Skeletal muscle satellite cell (primary cell): ENCODE results near the gene THRB.
"Not testable (repeated sequence)": the region's sequence is repeated elsewhere in the genome, so short reads cannot be mapped to it uniquely, and the experiment has no call there.

Source experiments
- H3K27me3 ChIP-seq: 2 replicates; pipeline ENCODE4 v1.7.0; 2013; ENCODE audit warnings: low read length; ENCODE audit not compliant: control insufficient read depth, insufficient read depth
- H3K36me3 ChIP-seq: 2 replicates; pipeline ENCODE4 v1.7.0; 2013; ENCODE audit warnings: mild to moderate bottlenecking, control low read depth, low read length; ENCODE audit not compliant: insufficient read depth
- H3K4me1 ChIP-seq: 2 replicates; pipeline ENCODE4 v1.7.0; 2013; ENCODE audit warnings: low read length; ENCODE audit not compliant: control insufficient read depth, insufficient read depth
- H3K4me2 ChIP-seq: 2 replicates; pipeline ENCODE4 v1.7.0; 2013; ENCODE audit warnings: mild to moderate bottlenecking, low read length
- H3K4me3 ChIP-seq: 2 replicates; pipeline ENCODE4 v1.7.0; 2013; ENCODE audit warnings: low read length
- H3K9ac ChIP-seq: 2 replicates; pipeline ENCODE4 v1.7.0; 2013; ENCODE audit warnings: mild to moderate bottlenecking, low read depth, low read length, moderate library complexity
- H3K9me3 ChIP-seq: replicated peaks from 2 replicates; pipeline ENCODE4 v1.7.0; 2013; ENCODE audit warnings: mild to moderate bottlenecking, control low read depth, low read length

THRB gene

DNA sequence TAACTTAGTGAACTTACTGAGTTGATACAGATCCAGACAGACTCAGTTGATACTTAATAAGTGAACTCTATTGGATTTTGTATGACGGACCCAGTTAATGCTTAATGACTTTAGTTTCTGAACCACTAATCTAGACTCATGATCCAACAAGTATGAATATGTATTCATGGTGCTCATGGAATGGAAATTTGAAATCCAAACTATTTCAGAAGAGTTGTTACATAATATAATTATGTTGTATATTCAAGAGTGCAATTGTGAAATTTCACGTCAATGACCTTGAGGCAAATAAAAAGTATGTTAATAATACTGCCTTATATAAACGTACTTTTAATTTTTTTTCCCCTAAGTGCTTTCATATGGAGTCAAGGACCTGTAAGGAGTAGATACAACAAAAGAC lies 78.8 kb downstream of the THRB start:
- no peaks in the 10 kb centered on the region for H3K36me3 ChIP-seq

DNA sequence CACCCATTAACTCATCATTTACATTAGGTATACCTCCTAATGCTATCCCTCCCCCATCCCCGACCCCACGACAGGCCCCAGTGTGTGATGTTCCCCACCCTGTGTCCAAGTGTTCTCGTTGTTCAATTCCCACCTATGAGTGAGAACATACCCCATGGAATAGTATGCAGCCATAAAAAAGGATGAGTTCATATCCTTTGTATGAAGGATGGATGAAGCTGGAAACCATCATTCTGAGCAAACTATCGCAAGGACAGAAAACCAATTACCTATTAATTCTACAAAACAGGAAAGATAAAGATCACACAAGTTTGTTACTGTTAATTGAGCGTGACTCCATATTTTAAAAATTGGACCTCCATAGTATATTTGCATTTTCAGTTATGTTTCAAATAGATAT lies 81.0 kb downstream of the THRB start:
- not testable (repeated sequence) for H3K27me3 ChIP-seq

More for the DNA sequence above, 78.8 kb downstream of the THRB start:
- Histone ChIP-seq H3K4me3 (no peak overlapping the region), H3K27me3 (no peaks in the 10 kb centered on the region), H3K4me1 (no peaks in the 10 kb centered on the region), H3K4me2 (no peak overlapping the region), H3K9ac (no peak overlapping the region), H3K9me3 (no peaks in the 10 kb centered on the region)

GRCh38 chr3:24410860-24411259 lies 83.8 kb downstream of the THRB start:
- Histone ChIP-seq H3K4me3 (no peak overlapping the region), H3K9ac (no peak overlapping the region)

More for the DNA sequence above, 81.0 kb downstream of the THRB start:
- H3K4me3 ChIP-seq, H3K9ac ChIP-seq, H3K4me1 ChIP-seq, H3K9me3 ChIP-seq, H3K4me2 ChIP-seq, H3K36me3 ChIP-seq: not testable (repeated sequence)

GRCh38 chr3:24407980-24408680 lies 86.5 kb downstream of the THRB start:
- no peaks in the 10 kb centered on the region for H3K9me3 ChIP-seq
- H3K4me3 ChIP-seq = no peak overlapping the region
- H3K9ac ChIP-seq = no peak overlapping the region
- no peak overlapping the region for H3K4me2 ChIP-seq
- no peaks in the 10 kb centered on the region for H3K36me3 ChIP-seq
- H3K4me1 ChIP-seq = no peaks in the 10 kb centered on the region
- H3K27me3 ChIP-seq = no peaks in the 10 kb centered on the region

More at GRCh38 chr3:24410860-24411259, 83.8 kb downstream of the THRB start:
- H3K4me2 ChIP-seq = no peak overlapping the region
- H3K36me3 ChIP-seq = no peaks in the 10 kb centered on the region
- no peaks in the 10 kb centered on the region for H3K9me3 ChIP-seq
- H3K27me3 ChIP-seq = no peaks in the 10 kb centered on the region
- H3K4me1 ChIP-seq = no peaks in the 10 kb centered on the region

GRCh38 chr3:24406900-24407299 lies 87.8 kb downstream of the THRB start:
- Histone ChIP-seq H3K4me3 (no peak overlapping the region), H3K27me3 (no peaks in the 10 kb centered on the region), H3K9ac (no peak overlapping the region), H3K9me3 (no peaks in the 10 kb centered on the region), H3K36me3 (no peaks in the 10 kb centered on the region), H3K4me1 (no peaks in the 10 kb centered on the region), H3K4me2 (no peak overlapping the region)

GRCh38 chr3:24405057-24405456 lies 89.6 kb downstream of the THRB start:
- Histone ChIP-seq H3K9me3 (no peaks in the 10 kb centered on the region), H3K36me3 (no peaks in the 10 kb centered on the region), H3K4me2 (no peak overlapping the region), H3K9ac (no peak overlapping the region), H3K4me3 (no peak overlapping the region), H3K4me1 (no peaks in the 10 kb centered on the region), H3K27me3 (no peaks in the 10 kb centered on the region)

DNA sequence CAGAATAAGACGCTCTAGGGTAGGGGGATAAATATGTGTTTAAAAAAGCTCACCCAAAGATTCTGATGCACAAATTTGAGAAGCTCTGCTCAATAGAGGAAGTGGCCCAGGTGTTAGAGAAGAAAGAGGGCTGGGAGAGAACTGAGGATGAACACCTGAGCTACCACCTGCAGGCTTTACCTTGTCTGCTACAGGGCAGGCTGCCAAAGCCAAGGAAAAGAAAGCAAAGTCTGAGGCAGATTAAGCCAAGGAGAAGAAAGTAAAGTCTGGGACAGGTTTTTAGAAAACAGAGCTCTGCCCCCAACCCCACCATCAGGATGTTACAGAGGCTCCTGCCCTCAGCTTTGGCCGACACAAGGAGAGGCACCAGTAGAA lies 92.9 kb downstream of the THRB start:
- no peaks in the 10 kb centered on the region for H3K4me1 ChIP-seq
- H3K4me3 ChIP-seq = no peak overlapping the region
- H3K4me2 ChIP-seq = no peak overlapping the region
- no peak overlapping the region for H3K9ac ChIP-seq
- no peaks in the 10 kb centered on the region for H3K36me3 ChIP-seq
- no peaks in the 10 kb centered on the region for H3K27me3 ChIP-seq
- no peaks in the 10 kb centered on the region for H3K9me3 ChIP-seq

DNA sequence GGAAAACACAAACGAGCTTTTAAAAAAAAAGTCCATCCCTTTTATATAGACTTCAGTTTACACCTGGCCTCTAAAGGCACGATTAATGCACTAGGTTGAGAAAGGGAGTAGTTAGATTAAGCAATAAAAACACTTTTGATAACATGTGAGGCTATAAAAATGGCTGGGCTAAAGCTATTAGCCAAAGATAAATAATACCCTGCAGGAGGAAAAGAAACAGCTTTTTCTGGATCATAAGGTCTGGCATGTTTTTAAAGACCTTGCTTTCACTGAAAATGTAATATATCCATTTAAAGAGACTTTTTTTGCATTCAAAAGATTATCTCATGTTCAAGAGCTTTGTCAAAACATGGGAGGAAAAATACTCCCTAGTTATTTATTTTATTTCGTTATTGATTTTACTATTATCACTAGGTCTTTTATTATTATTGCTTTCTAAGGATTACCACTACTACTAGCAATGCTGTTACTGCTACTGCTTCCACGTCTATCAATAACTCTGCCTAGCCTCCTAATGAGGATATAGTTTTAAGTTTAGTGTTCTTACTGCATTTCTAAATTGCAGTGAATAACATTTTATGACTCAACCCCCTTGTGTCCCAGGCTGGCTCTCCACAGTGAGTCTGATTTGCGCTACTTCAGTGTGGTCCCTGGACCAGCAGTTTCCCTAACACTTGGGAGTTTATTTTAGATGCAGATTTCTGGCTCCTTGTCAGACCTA lies 93.4 kb downstream of the THRB start:
- H3K27me3 ChIP-seq = no peaks in the 10 kb centered on the region
- H3K9ac ChIP-seq = no peak overlapping the region
- no peaks in the 10 kb centered on the region for H3K9me3 ChIP-seq
- H3K4me2 ChIP-seq = no peak overlapping the region
- no peaks in the 10 kb centered on the region for H3K4me1 ChIP-seq
- H3K4me3 ChIP-seq = no peak overlapping the region
- H3K36me3 ChIP-seq = no peaks in the 10 kb centered on the region

DNA sequence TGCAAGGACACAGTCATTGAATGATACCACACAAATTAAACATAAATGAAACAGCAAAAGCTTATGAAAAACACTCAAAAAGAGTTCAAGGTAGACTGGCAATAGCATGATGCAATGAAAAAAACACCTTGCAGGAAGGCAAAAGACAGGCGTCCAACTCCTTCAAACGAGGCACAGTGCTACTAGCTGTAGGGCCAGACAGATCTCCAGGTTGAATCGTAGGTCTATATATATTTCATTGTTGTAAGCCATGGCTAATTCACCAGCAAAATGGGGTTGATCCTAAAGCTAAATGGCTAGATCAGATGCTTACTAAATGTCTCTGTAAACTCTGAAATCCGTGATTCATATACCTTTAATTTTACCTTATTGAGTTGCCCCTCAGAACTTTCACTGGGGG lies 94.2 kb downstream of the THRB start:
- no peak overlapping the region for H3K9ac ChIP-seq
- no peaks in the 10 kb centered on the region for H3K36me3 ChIP-seq
- H3K4me1 ChIP-seq = no peaks in the 10 kb centered on the region
- H3K9me3 ChIP-seq = no peaks in the 10 kb centered on the region
- no peak overlapping the region for H3K4me3 ChIP-seq
- no peaks in the 10 kb centered on the region for H3K27me3 ChIP-seq
- no peak overlapping the region for H3K4me2 ChIP-seq

- Histone ChIP-seq H3K27me3 (no peaks in the 10 kb centered on the region), H3K9me3 (no peaks in the 10 kb centered on the region), H3K4me1 (no peaks in the 10 kb centered on the region), H3K36me3 (no peaks in the 10 kb centered on the region), H3K9ac (no peak overlapping the region), H3K4me2 (no peak overlapping the region), H3K4me3 (no peak overlapping the region)
Measured at GRCh38 chr3:24400015-24400414, 94.6 kb downstream of the THRB start.

GRCh38 chr3:24399614-24400013 lies 95.0 kb downstream of the THRB start:
- H3K36me3 ChIP-seq = no peaks in the 10 kb centered on the region
- H3K4me1 ChIP-seq = no peaks in the 10 kb centered on the region
- no peaks in the 10 kb centered on the region for H3K27me3 ChIP-seq
- H3K4me3 ChIP-seq = no peak overlapping the region
- no peak overlapping the region for H3K9ac ChIP-seq
- no peaks in the 10 kb centered on the region for H3K9me3 ChIP-seq
- H3K4me2 ChIP-seq = no peak overlapping the region

DNA sequence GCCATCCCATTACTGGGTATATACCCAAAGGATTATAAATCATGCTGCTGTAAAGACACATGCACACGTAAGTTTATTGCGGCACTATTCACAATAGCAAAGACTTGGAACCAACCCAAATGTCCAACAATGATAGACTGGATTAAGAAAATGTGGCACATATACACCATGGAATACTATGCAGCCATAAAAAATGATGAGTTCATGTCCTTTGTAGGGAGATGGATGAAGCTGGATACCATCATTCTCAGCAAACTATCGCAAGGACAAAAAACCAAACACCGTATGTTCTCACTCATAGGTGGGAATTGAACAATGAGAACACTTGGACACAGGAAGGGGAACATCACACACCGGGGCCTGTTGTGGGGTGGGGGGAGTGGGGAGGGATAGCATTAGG lies 95.9 kb downstream of the THRB start:
- H3K4me2 ChIP-seq, H3K9ac ChIP-seq, H3K9me3 ChIP-seq, H3K36me3 ChIP-seq, H3K27me3 ChIP-seq, H3K4me1 ChIP-seq, H3K4me3 ChIP-seq: not testable (repeated sequence)
